IMR-90 (cell line): ENCODE data around the gene BMP8A. TPM values are rescaled to one million over a fixed set of nuclear protein-coding genes. Genes with fewer than 3 reads are reported as not detected.

Experiments
- ATAC-seq: fragments of 200-7000 bp; cut with Tn5 transposase; 2 replicates; pipeline ENCODE4 v1.9.1; 2020; ENCODE audit warnings: low read depth, mild to moderate bottlenecking, moderate library complexity
- BruUV-seq: library from RNA; stranded (reverse); fragments of 400-500 nt; replicated peaks from 2 replicates; lab custom pipeline; 2021; lab: Mats Ljungman, UMichigan
- CTCF ChIA-PET: fragments of 300-600 bp; formaldehyde crosslinking; extraction: SDS; loops from one replicate; lab custom pipeline; 2021; ENCODE audit warnings: antibody characterized with exemption; lab: Yijun Ruan, JAX
- POLR2A ChIA-PET: fragments of 300-600 bp; sonication (Branson Sonifier 250); formaldehyde crosslinking; loops from one replicate; lab custom pipeline; 2022; ENCODE audit warnings: antibody characterized with exemption; ENCODE audit not compliant: unreplicated experiment; lab: Charles Lee
- DNase-seq: peaks from one replicate; pipeline ENCODE4 v3.0.0; 2013
- H2AFZ ChIP-seq: replicated peaks from 2 replicates; pipeline ENCODE3; 2013; ENCODE audit warnings: low read length, mild to moderate bottlenecking; ENCODE audit not compliant: poor library complexity
- H2AK5ac ChIP-seq: 2 replicates; pipeline ENCODE4 v1.6.1; 2013; ENCODE audit warnings: low read depth, low read length, inconsistent platforms
- H2AK9ac ChIP-seq: replicated peaks from 2 replicates; pipeline ENCODE3; 2013; ENCODE audit warnings: mild to moderate bottlenecking, low read depth, low read length, moderate library complexity; ENCODE audit not compliant: poor library complexity
- H2BK120ac ChIP-seq: 2 replicates; pipeline ENCODE4 v1.6.1; 2013; ENCODE audit warnings: low read depth, low read length, inconsistent platforms
- H2BK15ac ChIP-seq: 3 replicates; pipeline ENCODE4 v1.6.1; 2013; ENCODE audit warnings: low read depth, low read length, inconsistent platforms
- H2BK20ac ChIP-seq: 2 replicates; pipeline ENCODE4 v1.6.1; 2013; ENCODE audit warnings: low read depth, mild to moderate bottlenecking, inconsistent platforms, low read length, moderate library complexity
- H2BK5ac ChIP-seq: 2 replicates; pipeline ENCODE4 v1.6.1; 2013; ENCODE audit warnings: mild to moderate bottlenecking, low read depth, low read length, inconsistent platforms; ENCODE audit not compliant: poor library complexity, severe bottlenecking
- H3K14ac ChIP-seq: replicated peaks from 2 replicates; pipeline ENCODE4 v1.6.1; 2013; ENCODE audit warnings: low read depth, low read length, inconsistent platforms
- H3K18ac ChIP-seq: 2 replicates; pipeline ENCODE4 v1.6.1; 2013; ENCODE audit warnings: low read depth, low read length, control low read depth
- H3K23ac ChIP-seq: 2 replicates; pipeline ENCODE4 v1.6.1; 2013; ENCODE audit warnings: low read depth, low read length, inconsistent platforms
- H3K27ac ChIP-seq: 2 replicates; pipeline ENCODE4 v1.5.1; 2013; ENCODE audit warnings: mild to moderate bottlenecking, control low read depth, low read length; ENCODE audit not compliant: insufficient read depth
- H3K27me3 ChIP-seq: 2 replicates; pipeline ENCODE4 v1.6.1; 2013; ENCODE audit warnings: low read length; ENCODE audit not compliant: control insufficient read depth, insufficient read depth
- H3K36me3 ChIP-seq: 2 replicates; pipeline ENCODE4 v1.6.1; 2013; ENCODE audit warnings: low read length, mixed read lengths; ENCODE audit not compliant: control insufficient read depth, insufficient read depth
- H3K4ac ChIP-seq: 2 replicates; pipeline ENCODE4 v1.6.1; 2013; ENCODE audit warnings: low read depth, low read length, inconsistent platforms
- H3K4me1 ChIP-seq: 2 replicates; pipeline ENCODE4 v1.6.1; 2013; ENCODE audit warnings: low read length, mixed read lengths; ENCODE audit not compliant: control insufficient read depth, insufficient read depth
- H3K4me2 ChIP-seq: 2 replicates; pipeline ENCODE4 v1.6.1; 2013; ENCODE audit warnings: low read depth, mild to moderate bottlenecking, control low read depth, low read length, moderate library complexity
- H3K4me3 ChIP-seq: 2 replicates; pipeline ENCODE4 v1.5.1; 2013; ENCODE audit warnings: low read depth, mild to moderate bottlenecking, control low read depth, low read length, moderate library complexity; ENCODE audit not compliant: insufficient read depth
- H3K56ac ChIP-seq: 2 replicates; pipeline ENCODE4 v1.6.1; 2013; ENCODE audit warnings: low read length, inconsistent platforms; ENCODE audit not compliant: insufficient read depth; ENCODE audit errors: extremely low read depth
- H3K79me1 ChIP-seq, 2 experiments: 2 replicates each; pipeline ENCODE4 v1.6.1; 2013; ENCODE audit warnings: low read length in 2 of 2, inconsistent platforms in 1 of 2, low read depth in 1 of 2
- H3K9ac ChIP-seq: 2 replicates; pipeline ENCODE4 v1.6.1; 2013; ENCODE audit warnings: low read depth, low read length, control low read depth
- H3K9me1 ChIP-seq: 2 replicates; pipeline ENCODE4 v1.6.1; 2013; ENCODE audit warnings: low read length, inconsistent platforms; ENCODE audit not compliant: insufficient read depth
- H3K9me3 ChIP-seq: 2 replicates; pipeline ENCODE4 v1.6.1; 2013; ENCODE audit warnings: low read length; ENCODE audit not compliant: control insufficient read depth, insufficient read depth
- H4K20me1 ChIP-seq: 2 replicates; pipeline ENCODE4 v1.6.1; 2013; ENCODE audit warnings: low read length, inconsistent platforms; ENCODE audit not compliant: insufficient read depth
- H4K5ac ChIP-seq: 2 replicates; pipeline ENCODE4 v1.6.1; 2013; ENCODE audit warnings: mild to moderate bottlenecking, low read depth, low read length, control low read depth
- H4K8ac ChIP-seq, 2 experiments: 2 replicates each; pipeline ENCODE4 v1.6.1; 2013; ENCODE audit warnings: low read depth in 2 of 2, low read length in 2 of 2, control low read depth in 1 of 2, inconsistent platforms in 1 of 2
- H4K91ac ChIP-seq: 2 replicates; pipeline ENCODE4 v1.6.1; 2013; ENCODE audit warnings: low read depth, low read length, inconsistent platforms; ENCODE audit not compliant: insufficient read depth
- BHLHE40 ChIP-seq: fragments of 150-350 bp; IDR thresholded peaks from 2 replicates; pipeline ENCODE4 v1.6.1; 2016; ENCODE audit warnings: mild to moderate bottlenecking, low read depth, low read length
- CHD1 ChIP-seq: IDR thresholded peaks from 2 replicates; pipeline ENCODE4 v1.6.1; 2012; ENCODE audit warnings: low read depth, low read length, improper control_type of control experiment
- CTCF ChIP-seq: conservative IDR thresholded peaks from 2 replicates; pipeline ENCODE4 v1.5.1; 2012; ENCODE audit warnings: mild to moderate bottlenecking, low read depth, low read length, improper control_type of control experiment
- FOS ChIP-seq: fragments of 150-350 bp; IDR thresholded peaks from 2 replicates; pipeline ENCODE4 v1.6.1; 2016; ENCODE audit warnings: low read depth, low read length
- MAFK ChIP-seq: IDR thresholded peaks from 2 replicates; pipeline ENCODE4 v1.6.1; 2012; ENCODE audit warnings: low read depth, low read length, improper control_type of control experiment
- MAZ ChIP-seq: IDR thresholded peaks from 2 replicates; pipeline ENCODE4 v1.6.1; 2012; ENCODE audit warnings: low read depth, mild to moderate bottlenecking, low read length, improper control_type of control experiment, moderate library complexity, borderline replicate concordance
- MXI1 ChIP-seq: IDR thresholded peaks from 2 replicates; pipeline ENCODE4 v1.6.1; 2012; ENCODE audit warnings: low read depth, mild to moderate bottlenecking, low read length, moderate library complexity, borderline replicate concordance
- RAD21 ChIP-seq: IDR thresholded peaks from 2 replicates; pipeline ENCODE4 v1.6.1; 2012; ENCODE audit warnings: low read length, improper control_type of control experiment
- RFX5 ChIP-seq: IDR thresholded peaks from 2 replicates; pipeline ENCODE4 v1.8.0; 2012; ENCODE audit warnings: low read depth, mild to moderate bottlenecking, low read length, moderate library complexity
- USF2 ChIP-seq: fragments of 150-350 bp; IDR thresholded peaks from 2 replicates; pipeline ENCODE4 v1.6.1; 2017; ENCODE audit warnings: mild to moderate bottlenecking, antibody characterized with exemption, low read length, low read depth
- WGBS, 2 experiments: methylation state at CpG; one replicate each; pipeline versions ENCODE4 v1.1.5 to v1.1.7; 2013; ENCODE audit warnings: missing lambda C conversion rate in 2 of 2; ENCODE audit not compliant: insufficient read length in 1 of 2; ENCODE audit errors: extremely low coverage in 2 of 2; 5-methylcytosine and 5-hydroxymethylcytosine counted together
- dilution Hi-C: fragments of 300-500 bp; cut with HindIII; formaldehyde crosslinking; loops from one replicate; pipeline ENCODE4 v1.14.3; 2018; ENCODE audit warnings: low sequenced_read_pairs; ENCODE audit not compliant: unreplicated experiment
- in situ Hi-C: fragments of 300-500 bp; cut with MboI; formaldehyde crosslinking; loops from 3 replicates; pipeline ENCODE4 v1.14.3; 2019; ENCODE audit warnings: low sequenced_read_pairs, inconsistent platforms, mixed read lengths
- intact Hi-C: fragments of 100-400 bp; cut with micrococcal nuclease; formaldehyde crosslinking; loops from 2 replicates; pipeline ENCODE4 v1.10.0; 2022
- polyA plus RNA-seq, 3 experiments: library from polyadenylated mRNA; depleted of rRNA; stranded (reverse); fragments of >200 nt; gene quantifications; 2 replicates each; pipeline ENCODE4 v1.2.3, GENCODE V29; 2012; ENCODE audit warnings: low replicate concordance in 1 of 3
- total RNA-seq: library from RNA; depleted of rRNA; stranded (reverse); fragments of >200 nt; gene quantifications from 2 replicates; pipeline ENCODE4 v1.2.3, GENCODE V29; 2012

BMP8A gene
- total and polyA plus RNA-seq, 2 of the 4 experiments (the other 2 are of a cell fraction), result not detected

GRCh38 chr1:39489567-39490239, 1.7 kb upstream of the BMP8A start:
- peak; percentile 12 for ATAC-seq
- H3K9me3 ChIP-seq, result no peaks in the 10 kb centered on the region
- ChIA-PET CTCF (interaction anchor here (0.6 to 1.1 kb wide), 2 partner anchors 11 to 310 kb away, joined by 3 to 4 read pairs; no protein-coding TSS in a partner anchor), POLR2A (no interaction called here)
- no peak overlapping the region for H3K56ac ChIP-seq
- WGBS, 2 experiments, result 59% methylated on average over 2 of the region's 13 CpGs; no CpG with 5 or more reads in 1 of the 2 experiments
- H3K9me1 ChIP-seq, result no peaks in the 10 kb centered on the region
- H3K23ac ChIP-seq, result no peak overlapping the region
- peaks cover 24% of the 10 kb centered on the region for H3K36me3 ChIP-seq
- H2BK5ac ChIP-seq, result no peak overlapping the region
- H2BK120ac ChIP-seq, result no peak overlapping the region
- 0 out of 4 replicates have a peak, but pooled peaks cover 0 to 2% of the 10 kb centered on the region in 2 experiments for H3K79me1 ChIP-seq
- no peak overlapping the region for H3K4ac ChIP-seq
- H4K8ac ChIP-seq, result no peak overlapping the region
- dilution Hi-C loops, result no loop called here
- TF ChIP-seq USF2 (no peak), CTCF (no peak), MXI1 (no peak), MAZ (no peak), MAFK (no peak), RAD21 (no peak), FOS (no peak), CHD1 (no peak), RFX5 (no peak), BHLHE40 (no peak)
- peaks cover 3% of the 10 kb centered on the region; the same call in 1 of the 2 replicates for H3K4me1 ChIP-seq
- H4K91ac ChIP-seq, result no peak overlapping the region
- H2AK5ac ChIP-seq, result no peak overlapping the region
- no peak overlapping the region for H3K9ac ChIP-seq
- BruUV-seq, result no TSS peak
- H3K27ac ChIP-seq, result no peak overlapping the region
- in situ Hi-C loops, result loop anchor here (5.0 kb wide), 2 partner anchors 48 to 298 kb away; partner anchors contain the start of gene BMP8B
- peaks cover 16% of the 10 kb centered on the region; the same call in 1 of the 2 replicates for H4K20me1 ChIP-seq
- H3K14ac ChIP-seq, result no peak overlapping the region
- H2AFZ ChIP-seq, result no peak overlapping the region
- H2AK9ac ChIP-seq, result no peak overlapping the region
- DNase-seq, result no peak
- H3K4me2 ChIP-seq, result no peak overlapping the region
- no peak overlapping the region for H4K5ac ChIP-seq
- H3K18ac ChIP-seq, result no peak overlapping the region
- H3K27me3 ChIP-seq, result peaks cover 28% of the 10 kb centered on the region
- H3K4me3 ChIP-seq, result no peak overlapping the region
- H2BK20ac ChIP-seq, result no peak overlapping the region
- H2BK15ac ChIP-seq, result no peak overlapping the region
- intact Hi-C loops, result no loop called here
